RKO (cell line): Measurements from ENCODE around the gene RAB3IP.
"Not testable (repeated sequence)": the region's sequence is repeated elsewhere in the genome, so short reads cannot be mapped to it uniquely, and the experiment has no call there.

Experiments
- DNase-seq: peaks from one replicate; pipeline ENCODE4 v3.0.0-alpha.2; 2016; ENCODE audit warnings: low spot score

Gene RAB3IP

DNA sequence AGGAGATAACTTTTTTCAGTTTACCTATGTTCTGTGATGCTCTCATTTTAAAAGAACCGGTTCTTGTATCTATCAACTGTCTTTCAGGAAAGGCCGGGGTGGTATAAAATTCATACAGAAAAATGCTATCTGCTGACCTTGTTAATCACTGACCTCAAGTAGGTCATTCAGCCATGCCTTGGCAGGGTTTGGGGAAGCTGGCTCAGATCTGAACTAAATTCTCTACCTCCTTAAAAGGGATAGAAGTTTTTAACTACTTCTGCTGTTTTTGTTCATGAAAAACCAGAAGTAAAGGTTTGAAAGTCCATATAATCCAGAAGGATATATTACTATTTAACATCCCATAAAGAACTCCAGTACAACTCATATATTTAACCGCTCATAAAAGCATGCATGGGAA lies 96.4 kb downstream of the RAB3IP start:
- DNase-seq, result no peak

DNA sequence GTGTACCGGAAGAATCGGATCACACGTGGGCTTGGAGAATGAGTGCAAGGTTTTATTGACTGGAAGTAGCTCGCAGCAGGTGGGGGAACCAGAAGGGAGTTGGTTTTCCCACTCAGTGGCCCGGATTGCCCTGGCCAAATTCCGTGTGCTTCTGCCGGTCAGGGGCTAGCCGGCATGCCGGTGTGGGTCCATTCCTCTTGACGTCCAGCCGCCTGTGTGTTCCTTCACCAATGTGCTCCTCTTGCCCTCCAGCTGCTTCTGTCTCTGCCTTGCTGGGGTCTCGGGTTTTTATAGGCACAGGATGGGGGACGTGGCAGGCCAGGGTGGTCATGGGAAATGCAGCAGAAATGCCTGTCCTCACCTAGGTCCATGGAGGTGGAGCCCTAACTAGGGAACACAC lies 97.4 kb downstream of the RAB3IP start:
- DNase-seq, result no peak

GRCh38 chr12:69837191-69837590 lies 98.5 kb downstream of the RAB3IP start:
- no peak for DNase-seq

- no peak for DNase-seq
Observed at GRCh38 chr12:69837657-69838415, 99.2 kb downstream of the RAB3IP start.

- DNase-seq, result no peak
Observed at GRCh38 chr12:69840727-69841126, 102.1 kb downstream of the RAB3IP start.

GRCh38 chr12:69843608-69844007 lies 104.9 kb downstream of the RAB3IP start:
- no peak for DNase-seq

DNA sequence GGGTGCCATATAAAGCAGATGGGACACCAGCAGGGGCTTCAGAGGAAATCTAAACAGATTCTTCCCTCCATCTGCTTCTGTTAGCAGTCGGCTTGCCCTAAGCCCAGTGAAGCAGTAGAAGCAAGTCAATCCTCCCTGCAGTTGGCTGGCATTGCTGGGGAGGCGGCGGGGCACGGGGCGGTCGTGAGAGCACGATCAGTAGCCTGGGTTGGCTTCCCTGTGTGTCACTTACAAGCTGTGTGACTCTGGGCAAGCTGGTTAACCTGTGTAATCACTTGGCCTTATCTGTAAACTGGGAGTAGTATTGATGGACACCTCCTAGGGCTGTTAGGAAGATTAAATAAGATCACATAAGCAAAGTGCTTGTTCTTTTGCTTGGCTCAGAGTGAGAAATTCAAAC lies 105.8 kb downstream of the RAB3IP start:
- DNase-seq, result no peak

- DNase-seq, result no peak
Observed at GRCh38 chr12:69844836-69845235, 106.2 kb downstream of the RAB3IP start.

DNA sequence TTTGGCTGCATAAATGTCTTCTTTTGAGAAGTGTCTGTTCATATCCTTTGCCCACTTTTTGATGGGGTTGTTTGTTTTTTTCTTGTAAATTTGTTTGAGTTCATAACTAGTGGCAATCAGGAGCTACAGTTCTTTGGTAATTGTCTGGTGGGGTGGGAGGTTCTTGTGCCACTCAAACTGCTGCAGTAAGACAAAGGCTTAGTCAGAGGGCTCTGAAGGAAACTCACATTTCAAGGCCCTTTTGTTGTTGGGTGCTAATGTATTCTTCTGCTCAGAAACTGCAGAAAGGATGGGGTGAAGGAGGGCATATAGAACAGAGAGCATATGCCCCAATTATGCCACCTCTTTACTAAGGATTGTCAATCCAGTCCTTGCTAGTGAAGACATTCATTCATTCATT lies 108.3 kb downstream of the RAB3IP start:
- no peak for DNase-seq

DNA sequence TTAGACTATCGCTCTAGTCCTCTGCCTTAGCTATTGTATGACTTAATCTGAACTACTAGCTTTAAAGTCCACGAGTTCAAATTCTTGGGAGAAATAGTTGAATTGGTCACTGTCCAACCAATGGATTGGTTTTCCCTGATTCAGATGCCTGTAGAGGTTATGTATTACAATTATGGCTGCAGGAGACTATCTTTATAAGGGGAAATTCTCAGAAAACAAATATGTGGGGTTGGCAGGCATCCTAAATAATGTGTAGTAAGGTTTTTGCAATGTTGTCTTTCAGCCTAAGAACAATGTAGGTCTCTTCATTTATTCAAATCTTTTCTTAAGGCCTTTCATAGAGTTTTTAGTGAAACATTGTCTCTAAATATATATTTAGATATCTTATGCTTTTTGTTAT lies 113.3 kb downstream of the RAB3IP start:
- DNase-seq, result no peak

DNA sequence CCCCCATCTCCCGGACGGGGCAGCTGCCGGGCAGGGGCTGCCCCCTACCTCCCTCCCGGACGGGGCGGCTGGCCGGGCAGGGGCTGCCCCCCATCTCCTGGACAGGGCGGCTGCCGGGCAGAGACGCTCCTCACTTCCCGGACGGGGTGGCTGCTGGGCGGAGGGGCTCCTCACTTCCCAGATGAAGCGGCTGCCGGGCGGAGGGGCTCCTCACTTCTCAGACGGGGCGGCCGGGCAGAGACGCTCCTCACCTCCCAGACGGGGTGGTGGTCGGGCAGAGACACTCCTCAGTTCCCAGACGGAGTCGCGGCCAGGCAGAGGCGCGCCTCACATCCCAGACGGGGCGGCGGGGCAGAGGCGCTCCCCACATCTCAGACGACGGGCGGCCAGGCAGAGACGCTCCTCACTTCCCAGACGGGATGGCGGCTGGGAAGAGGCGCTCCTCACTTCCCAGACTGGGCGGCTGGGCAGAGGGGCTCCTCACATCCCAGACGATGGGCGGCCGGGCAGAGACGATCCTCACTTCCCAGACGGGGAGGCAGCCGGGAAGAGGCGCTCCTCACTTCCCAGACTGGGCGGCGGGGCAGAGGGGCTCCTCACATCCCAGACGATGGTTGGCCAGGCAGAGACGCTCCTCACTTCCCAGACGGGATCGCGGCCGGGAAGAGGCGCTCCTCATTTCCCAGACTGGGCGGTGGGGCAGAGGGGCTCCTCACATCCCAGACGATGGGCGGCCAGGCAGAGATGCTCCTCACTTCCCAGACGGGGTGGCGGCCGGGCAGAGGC lies 114.7 kb downstream of the RAB3IP start:
- DNase-seq, result not testable (repeated sequence)

GRCh38 chr12:69866698-69867097 lies 128.0 kb downstream of the RAB3IP start:
- no peak for DNase-seq

GRCh38 chr12:69868695-69869094 lies 130.0 kb downstream of the RAB3IP start:
- DNase-seq, result no peak

DNA sequence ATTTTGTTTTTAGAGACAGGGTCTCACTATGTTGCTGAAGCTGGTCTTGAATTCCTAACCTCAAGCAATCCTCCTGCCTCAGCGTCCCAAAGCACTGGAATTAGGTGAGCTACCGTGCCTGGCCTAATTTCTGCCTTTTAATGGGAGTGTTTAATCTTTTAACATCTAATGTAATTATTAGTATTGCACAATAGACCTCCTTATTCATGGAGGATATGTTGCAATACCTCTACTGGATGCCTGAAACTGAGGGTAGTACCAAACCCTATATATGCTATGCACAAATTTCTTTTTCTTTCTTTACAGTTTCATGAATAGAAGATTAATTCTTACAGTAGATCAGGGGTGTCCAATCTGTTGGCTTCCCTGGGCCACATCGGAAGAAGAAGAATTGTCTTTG lies 134.1 kb downstream of the RAB3IP start:
- no peak for DNase-seq
